ENCODE data around the gene IRF2.

IRF2 gene

DNA sequence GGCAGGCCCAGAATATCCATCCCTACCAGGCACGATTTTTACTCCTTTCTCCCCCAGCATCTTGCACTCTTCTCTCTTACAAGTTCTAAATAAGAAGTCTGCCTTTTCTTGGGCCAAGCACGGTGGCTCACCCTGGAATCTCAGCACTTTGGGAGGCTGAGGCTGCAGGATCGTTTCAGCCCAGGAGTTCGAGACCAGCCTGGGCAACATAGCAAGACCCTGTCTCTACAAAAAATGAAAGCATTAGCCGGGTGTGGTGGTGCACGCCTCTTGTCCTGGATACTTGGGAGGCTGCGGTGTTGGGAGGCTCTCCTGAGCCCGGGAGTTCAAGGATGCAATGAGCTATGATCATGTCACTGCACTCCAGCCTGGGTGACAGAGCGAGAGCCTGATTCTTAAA lies 64.8 kb downstream of the IRF2 start:
- DNase-seq (ENCODE audit: low read depth): no peak

GRCh38 chr4:184408684-184409081 lies 65.7 kb downstream of the IRF2 start:
- DNase-seq (ENCODE audit: low read depth): no peak

GRCh38 chr4:184408021-184408683 lies 66.2 kb downstream of the IRF2 start:
- no peak for DNase-seq (ENCODE audit: low read depth)

- no peak for DNase-seq (ENCODE audit: low read depth)
Measured at GRCh38 chr4:184406958-184407391, 67.4 kb downstream of the IRF2 start.

GRCh38 chr4:184404047-184404446 lies 70.3 kb downstream of the IRF2 start:
- DNase-seq (ENCODE audit: low read depth): no peak

GRCh38 chr4:184403384-184403781 lies 71.0 kb downstream of the IRF2 start:
- no peak for DNase-seq (ENCODE audit: low read depth)

GRCh38 chr4:184402740-184403383 lies 71.5 kb downstream of the IRF2 start:
- DNase-seq (ENCODE audit: low read depth): no peak

GRCh38 chr4:184402239-184402638 lies 72.1 kb downstream of the IRF2 start:
- no peak for DNase-seq (ENCODE audit: low read depth)

- DNase-seq (ENCODE audit: low read depth): no peak
Measured at GRCh38 chr4:184401397-184402171, 72.8 kb downstream of the IRF2 start.

DNA sequence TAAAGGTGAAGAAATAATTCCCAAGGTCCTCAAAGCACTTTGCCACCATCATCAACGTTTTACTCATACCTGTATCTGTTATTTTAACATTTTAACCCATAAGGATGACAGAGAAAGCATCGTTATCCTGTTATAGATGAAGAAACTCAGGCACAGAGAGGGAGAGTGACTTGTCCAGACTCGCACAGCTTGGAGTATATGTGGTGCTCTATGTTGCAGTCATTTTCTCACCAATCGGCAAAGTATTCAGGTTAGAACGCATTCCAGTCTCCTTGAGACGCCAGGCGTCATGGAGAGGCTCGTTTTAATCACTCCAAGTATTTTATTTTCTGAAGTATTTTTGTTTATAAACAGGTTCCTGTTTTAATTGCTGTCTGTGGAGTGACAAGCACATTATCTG lies 73.5 kb downstream of the IRF2 start:
- no peak for DNase-seq (ENCODE audit: low read depth)

GRCh38 chr4:184400375-184400870 lies 73.9 kb downstream of the IRF2 start:
- no peak for DNase-seq (ENCODE audit: low read depth)

- DNase-seq (ENCODE audit: low read depth): no peak
Measured at GRCh38 chr4:184399512-184399908, 74.8 kb downstream of the IRF2 start.

GRCh38 chr4:184398741-184399511 lies 75.4 kb downstream of the IRF2 start:
- no peak for DNase-seq (ENCODE audit: low read depth)

- no peak for DNase-seq (ENCODE audit: low read depth)
Measured at GRCh38 chr4:184397516-184398163, 76.7 kb downstream of the IRF2 start.

DNA sequence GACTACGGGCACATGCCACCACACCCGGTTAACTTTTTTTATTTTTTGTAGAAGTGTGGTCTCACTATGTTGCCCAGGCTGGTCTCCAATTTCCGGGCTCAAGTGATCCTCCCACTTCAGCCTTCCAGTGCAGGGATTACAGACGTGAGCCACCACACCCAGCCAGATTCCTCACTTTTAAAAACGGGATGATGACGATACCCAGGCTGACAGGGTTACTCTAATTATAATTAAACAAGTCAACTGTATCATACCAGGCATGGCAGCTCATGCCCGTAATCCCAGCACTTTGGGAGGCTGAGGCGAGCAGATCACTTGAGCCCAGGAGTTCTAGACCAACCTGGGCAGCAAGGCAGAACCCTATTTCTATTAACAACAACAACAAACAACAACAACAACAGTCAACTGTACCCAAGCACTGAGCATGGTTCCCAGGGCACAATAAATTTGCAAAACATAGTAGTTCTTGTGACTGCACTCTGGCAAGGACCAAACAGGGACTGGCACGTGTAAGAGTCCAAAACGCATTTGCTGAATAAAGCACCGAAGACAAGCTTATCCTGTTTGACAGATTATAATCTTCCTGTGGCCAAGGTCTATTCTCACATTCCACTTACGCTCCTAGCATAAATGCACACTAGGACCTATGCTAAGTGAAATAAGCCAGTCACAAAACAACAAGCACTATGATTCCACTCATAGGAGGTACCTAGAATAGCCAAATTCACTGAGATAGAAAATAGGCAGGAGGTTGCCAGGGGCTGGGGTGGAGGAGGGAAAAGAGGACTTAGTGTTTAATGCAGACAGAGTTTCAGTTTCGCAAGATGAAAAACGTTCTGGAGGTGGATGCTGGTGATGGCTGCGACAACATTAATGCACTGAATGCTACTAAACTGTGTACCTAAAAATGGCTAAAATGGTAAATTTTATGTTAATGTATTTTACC lies 77.5 kb downstream of the IRF2 start:
- DNase-seq (ENCODE audit: low read depth): no peak

DNA sequence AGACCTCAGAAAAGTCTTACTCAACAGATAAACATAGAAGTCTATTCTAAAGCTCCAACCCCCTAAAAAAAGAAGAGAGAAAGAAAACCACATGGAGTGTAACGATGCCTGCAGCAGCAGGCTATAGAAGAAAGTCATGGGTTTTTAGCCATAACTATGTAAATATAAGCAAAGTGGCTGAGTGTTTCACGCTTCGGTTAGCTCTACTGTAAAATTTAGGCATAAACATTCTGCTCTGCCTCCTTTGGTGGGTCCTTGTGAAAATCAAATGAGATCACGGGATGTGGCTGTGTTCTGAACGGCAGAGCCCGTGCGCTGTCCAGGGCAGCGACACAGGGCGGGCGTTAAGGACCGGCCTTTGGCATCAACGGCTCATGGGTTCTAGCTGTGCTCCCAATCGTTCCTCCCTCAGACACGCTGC lies 78.4 kb downstream of the IRF2 start:
- no peak for DNase-seq (ENCODE audit: low read depth)

- no peak for DNase-seq (ENCODE audit: low read depth)
Measured at GRCh38 chr4:184395451-184395917, 78.9 kb downstream of the IRF2 start.

DNA sequence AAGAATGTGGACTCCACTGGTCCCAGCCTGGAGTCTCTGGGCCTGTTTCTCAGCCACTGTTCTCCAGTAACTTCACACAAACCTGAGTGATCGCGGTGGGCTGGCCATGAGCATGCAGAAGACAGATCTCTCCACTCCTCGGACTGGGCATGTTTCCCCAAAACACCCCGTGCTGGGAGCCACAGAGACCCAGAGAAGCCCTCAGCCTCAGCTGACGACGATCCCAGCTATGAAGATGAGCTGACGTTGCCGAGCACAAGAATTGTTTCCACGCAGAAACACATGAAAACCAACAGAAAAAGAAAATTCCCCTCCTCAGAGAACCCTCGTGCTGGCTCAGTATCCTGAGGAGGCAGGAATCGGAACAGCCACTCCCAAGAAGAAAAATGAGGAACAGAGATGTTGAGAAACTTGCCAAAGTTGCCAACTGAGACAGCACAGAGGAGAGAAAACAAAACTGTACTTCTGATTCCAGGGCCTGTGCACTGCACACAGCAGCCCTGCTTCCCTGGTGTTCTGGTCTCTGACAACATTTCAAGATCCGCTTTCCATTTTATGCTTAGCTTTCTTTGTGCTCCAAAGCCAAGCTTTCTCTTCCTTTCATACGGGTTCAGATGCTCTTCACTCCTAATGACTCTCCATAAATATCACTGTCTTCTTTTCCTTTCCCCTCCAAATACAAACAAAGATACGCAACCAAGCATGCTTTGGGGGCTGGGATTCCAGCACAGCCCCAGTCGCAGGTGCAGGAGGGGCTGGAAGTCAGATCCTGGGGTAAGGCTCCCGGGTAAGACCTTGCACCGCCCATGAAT lies 81.4 kb downstream of the IRF2 start:
- no peak for DNase-seq (ENCODE audit: low read depth)

GRCh38 chr4:184392316-184392715 lies 82.0 kb downstream of the IRF2 start:
- DNase-seq (ENCODE audit: low read depth): no peak

Data from stimulated activated CD4-positive, alpha-beta T cell treated with anti-CD3 and anti-CD28 coated beads, Interleukin-2, amount 100 ng/mL, for 4 hours (primary cell).